ENCODE results near the gene HPSE.

DNA sequence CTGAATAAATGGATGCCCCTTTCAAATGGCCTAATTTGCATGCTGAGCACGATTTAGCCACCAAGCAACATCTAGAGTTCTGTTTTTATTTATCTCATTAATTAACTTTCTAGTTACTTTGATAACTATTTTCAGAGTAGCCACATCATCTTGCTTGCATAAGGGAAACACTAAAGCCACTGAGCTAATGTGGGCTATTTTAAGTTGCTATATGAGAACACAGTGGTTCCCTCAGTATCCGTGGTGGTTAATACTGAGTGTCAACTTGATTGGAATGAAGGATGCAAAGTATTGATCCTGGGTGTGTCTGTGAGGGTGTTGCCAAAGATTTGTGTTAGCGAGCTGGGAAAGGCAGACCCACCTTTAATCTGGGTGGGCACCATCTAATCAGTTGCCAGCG lies 25.4 kb upstream of the HPSE start:
- TF ChIP-seq SUZ12 (IDR thresholded peaks at IDR 0.05; ENCODE audit: extremely low read depth, insufficient read depth, insufficient read length) (no peak), ZNF274 (IDR thresholded peaks at IDR 0.05; ENCODE audit: low read depth, low read length) (no peak)

Measured in NT2/D1 (cell line).